Body of pancreas (tissue), 4 donors: Measurements from ENCODE around the gene KIAA0930.

Source experiments
- CTCF ChIP-seq, 7 experiments: fragments of 450-650 bp in 4 of 7; fragments of 200-600 bp in 3 of 7; sonication (generic) in 3 of 7; IDR thresholded peaks; one replicate each; pipeline ENCODE4 v1.5.1; 2016 to 2019; ENCODE audit warnings: antibody characterized with exemption in 7 of 7
- POLR2A ChIP-seq, 3 donors: fragments of 450-650 bp; IDR thresholded peaks; one replicate each; pipeline ENCODE4 v1.6.1; 2016; ENCODE audit warnings: antibody characterized with exemption in 3 of 3, mild to moderate bottlenecking in 2 of 3

- TF ChIP-seq CTCF (IDR thresholded peaks at IDR 0.05) (no peak), POLR2A (IDR thresholded peaks at IDR 0.05) (no peak)
These were observed 42.9 kb downstream of the KIAA0930 start for GRCh38 chr22:45197606-45198462.
